HL-60 (cell line): ENCODE data around the gene HMOX1.

Experiments
- DNase-seq, 2 experiments: peaks; one replicate each; pipeline ENCODE4 v3.0.0-alpha.2; 2010 to 2020; ENCODE audit warnings: low read depth in 1 of 2, low spot score in 1 of 2
- H3K27ac ChIP-seq: fragments of 250-450 bp; sonication (Bioruptor Pico); replicated peaks from 2 replicates; pipeline ENCODE4 v1.5.1; 2020; ENCODE audit warnings: mild to moderate bottlenecking, moderate library complexity
- H3K27me3 ChIP-seq: fragments of 250-450 bp; sonication (Bioruptor Pico); 2 replicates; pipeline ENCODE4 v1.5.1; 2021; ENCODE audit warnings: mild to moderate bottlenecking, moderate library complexity; ENCODE audit not compliant: insufficient read depth, poor library complexity, severe bottlenecking
- H3K4me3 ChIP-seq: replicated peaks from 2 replicates; pipeline ENCODE4 v1.5.1; 2011; ENCODE audit warnings: mild to moderate bottlenecking, control low read depth, low read length; ENCODE audit not compliant: insufficient read depth
- CTCF ChIP-seq: IDR thresholded peaks from one replicate; pipeline ENCODE4 v1.5.1; 2011; ENCODE audit warnings: low read length, control low read depth, inconsistent platforms; ENCODE audit not compliant: insufficient read depth
- GABPA ChIP-seq: IDR thresholded peaks from 2 replicates; pipeline ENCODE4 v1.6.1; 2012; ENCODE audit warnings: low read depth
- POLR2AphosphoS5 ChIP-seq: IDR thresholded peaks from 2 replicates; pipeline ENCODE4 v1.6.1; 2012; ENCODE audit warnings: low read depth
- REST ChIP-seq: IDR thresholded peaks from 2 replicates; pipeline ENCODE4 v1.6.1; 2012; ENCODE audit warnings: low read depth; ENCODE audit not compliant: insufficient replicate concordance
- SPI1 ChIP-seq: IDR thresholded peaks from 2 replicates; pipeline ENCODE4 v1.6.1; 2012; ENCODE audit warnings: low read depth, mild to moderate bottlenecking, borderline replicate concordance

Gene HMOX1

GRCh38 chr22:35344956-35345690 is 35.8 kb upstream of the HMOX1 start:
- TF ChIP-seq POLR2AphosphoS5: no peak
- no peak for TF ChIP-seq CTCF
- no peak for TF ChIP-seq SPI1
- TF ChIP-seq GABPA: no peak
- TF ChIP-seq REST: no peak
- H3K27me3 ChIP-seq: no peaks in the 10 kb centered on the region
- no peak overlapping the region for H3K4me3 ChIP-seq
- DNase-seq: no peak
- no peak overlapping the region for H3K27ac ChIP-seq

- Histone ChIP-seq H3K27me3 (no peaks in the 10 kb centered on the region), H3K4me3 (no peak overlapping the region), H3K27ac (no peak overlapping the region)
- TF ChIP-seq POLR2AphosphoS5 (no peak), GABPA (no peak), CTCF (no peak), REST (no peak), SPI1 (no peak)
- DNase-seq: no peak
Measured at GRCh38 chr22:35345808-35346505, 34.9 kb upstream of the HMOX1 start.

GRCh38 chr22:35346596-35347220 is 34.2 kb upstream of the HMOX1 start:
- TF ChIP-seq CTCF (no peak), REST (no peak), SPI1 (no peak), GABPA (no peak), POLR2AphosphoS5 (no peak)
- no peak for DNase-seq
- Histone ChIP-seq H3K4me3 (no peak overlapping the region), H3K27me3 (peaks cover 4% of the 10 kb centered on the region), H3K27ac (no peak overlapping the region)
